SHP77 (cell line): ENCODE results near the gene KRTAP4-7.
"Not testable (repeated sequence)": the region's sequence is repeated elsewhere in the genome, so short reads cannot be mapped to it uniquely, and the experiment has no call there.

Source experiments
- DNase-seq, 2 experiments: peaks; one replicate each; lab custom pipeline; 2025; lab: John Stamatoyannopoulos, UW

The KRTAP4-7 gene

GRCh38 chr17:41065016-41065689, 18.8 kb upstream of the KRTAP4-7 start:
- DNase-seq = not testable (repeated sequence)

DNA sequence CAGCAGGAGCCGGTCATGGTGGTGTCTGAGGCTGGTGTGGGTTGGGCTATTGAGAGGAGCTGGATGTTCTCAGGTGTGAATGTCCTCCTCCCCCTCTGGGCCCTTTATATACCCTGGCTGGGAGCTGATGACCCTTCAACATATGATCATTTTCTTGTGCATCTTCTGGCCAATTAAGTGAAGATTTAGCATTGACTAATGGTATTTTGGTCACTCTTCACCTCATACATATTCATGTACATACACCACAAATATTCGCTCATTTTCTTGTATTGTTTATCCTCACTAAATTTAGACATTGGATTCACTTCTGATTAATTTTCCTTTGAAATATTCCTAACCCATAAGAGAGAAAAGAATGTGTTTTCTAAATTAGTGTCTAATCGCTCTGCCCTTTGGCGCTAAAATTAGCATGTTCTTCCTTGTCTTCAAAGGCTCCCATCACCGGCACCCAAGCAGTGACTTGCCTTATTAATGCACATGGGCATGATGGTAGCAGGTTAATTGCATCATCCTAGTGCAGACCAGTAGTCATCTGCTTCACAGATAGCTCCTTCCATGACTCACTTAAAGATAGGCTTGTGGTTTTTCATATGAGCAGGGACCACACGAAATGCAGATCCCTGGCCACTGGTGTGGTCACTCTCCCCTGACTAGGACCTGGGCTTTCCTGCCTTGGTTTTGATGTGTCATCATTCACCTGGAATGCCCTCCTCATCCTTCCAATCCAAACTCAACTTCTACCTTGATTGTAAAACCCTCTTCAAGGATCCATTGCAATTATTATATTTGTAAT, 17.9 kb upstream of the KRTAP4-7 start, which contains the start of gene KRTAP2-4:
Gene KRTAP2-4 (minus strand): TSS at position 51 of the 796 bp plus-strand sequence. CDS start 34 bp downstream, at position 17.
- no peak for DNase-seq

DNA sequence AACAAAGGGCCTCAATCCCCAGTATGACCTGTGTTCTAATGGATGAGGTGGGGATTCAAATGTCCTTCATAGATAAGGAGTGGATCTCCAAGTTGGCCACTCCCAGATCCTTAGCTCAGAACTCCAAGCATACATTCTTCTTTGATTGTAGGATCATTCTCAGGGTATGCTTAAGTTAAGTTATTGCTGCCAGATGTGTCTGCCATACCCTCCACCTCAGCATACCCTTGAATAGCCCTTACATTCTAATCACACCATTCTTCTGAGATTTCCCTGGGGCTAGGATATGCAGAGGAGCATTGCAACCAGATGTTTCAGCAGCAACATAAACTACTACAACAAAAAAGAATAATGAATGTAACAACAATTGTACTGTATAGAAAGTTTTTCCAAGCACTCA, 16.7 kb upstream of the KRTAP4-7 start:
- DNase-seq = no peak

DNA sequence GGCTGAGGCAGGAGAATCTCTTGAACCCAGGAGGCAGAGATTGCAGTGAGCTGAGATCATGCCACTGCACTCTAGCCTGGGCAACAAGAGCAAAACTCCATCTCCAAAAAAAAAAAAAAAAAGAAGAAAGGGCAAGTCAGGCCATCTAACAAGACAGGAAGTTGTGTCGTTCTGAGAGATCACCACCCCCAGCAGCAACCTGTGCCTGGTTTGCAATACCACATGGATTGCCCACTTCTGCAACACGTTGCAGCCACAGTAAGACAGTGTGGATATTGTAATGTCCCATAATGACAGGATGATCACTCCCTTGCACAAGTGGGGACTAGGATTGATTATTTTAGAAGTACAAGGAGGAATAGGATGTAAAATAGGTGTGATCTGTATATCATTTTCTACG, 14.9 kb upstream of the KRTAP4-7 start:
- no peak for DNase-seq

DNA sequence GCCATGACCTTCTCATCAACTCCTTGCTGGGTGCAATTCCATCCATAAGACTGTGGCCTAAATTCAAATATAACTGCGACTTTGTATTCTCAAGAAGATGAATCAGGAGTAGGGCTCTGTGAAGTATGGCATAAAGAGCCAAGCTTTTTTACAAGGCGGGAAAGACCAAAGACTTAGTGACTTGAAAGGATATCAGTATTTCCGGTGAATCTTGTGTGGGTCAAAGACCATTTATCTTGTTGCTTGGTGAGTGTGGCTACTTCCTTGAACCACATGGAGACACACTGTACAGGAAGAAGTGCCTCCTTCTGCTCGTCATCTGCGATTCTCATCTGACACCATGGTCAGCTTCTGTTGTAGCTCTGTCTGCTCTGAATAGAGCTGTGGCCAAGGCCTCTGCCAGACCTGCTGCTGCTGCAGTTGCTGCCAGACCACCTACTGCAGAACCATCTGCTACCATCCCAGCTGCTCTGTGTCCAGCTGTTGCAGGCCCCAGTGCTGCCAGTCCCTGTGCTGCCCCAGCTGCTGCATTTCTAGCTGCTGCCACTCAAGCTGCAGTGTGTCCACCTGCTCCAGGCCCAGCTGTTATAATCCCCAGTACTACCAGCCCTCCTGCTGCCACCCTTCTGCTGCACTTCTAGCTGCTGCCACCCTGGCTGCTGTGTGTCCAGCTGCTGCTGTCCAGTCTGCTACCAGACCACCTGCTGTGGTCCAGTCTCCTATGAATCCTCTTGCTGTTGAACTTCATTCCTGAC, 12.2 kb upstream of the KRTAP4-7 start:
- no peak for DNase-seq

- no peak for DNase-seq
These were observed 10.3 kb upstream of the KRTAP4-7 start for GRCh38 chr17:41073676-41074075.

GRCh38 chr17:41076788-41077187, 7.2 kb upstream of the KRTAP4-7 start:
- no peak for DNase-seq

- no peak for DNase-seq
These were observed 1.3 kb upstream of the KRTAP4-7 start for GRCh38 chr17:41082626-41083025.

DNA sequence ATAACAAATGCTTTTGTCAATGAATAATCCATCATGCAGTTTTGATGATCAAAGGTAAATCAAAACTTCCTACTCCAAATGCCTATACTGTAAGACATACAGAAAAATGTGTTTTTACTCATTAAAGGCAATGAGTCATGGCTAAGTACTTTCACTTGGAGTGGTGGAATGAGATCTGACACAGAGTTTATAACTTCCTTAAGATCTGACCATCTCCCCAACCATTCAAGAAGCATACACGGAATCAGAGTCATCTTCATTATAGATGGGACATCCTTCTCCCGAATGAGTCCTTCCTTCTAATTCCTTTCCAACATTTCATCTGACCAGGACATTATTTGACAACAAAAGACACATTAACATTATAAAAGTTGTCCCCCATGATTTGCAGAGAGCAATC, 523 bp upstream of the KRTAP4-7 start:
- not testable (repeated sequence) for DNase-seq

- DNase-seq = not testable (repeated sequence)
These were observed 4.9 kb downstream of the KRTAP4-7 start for GRCh38 chr17:41088760-41089352.

DNA sequence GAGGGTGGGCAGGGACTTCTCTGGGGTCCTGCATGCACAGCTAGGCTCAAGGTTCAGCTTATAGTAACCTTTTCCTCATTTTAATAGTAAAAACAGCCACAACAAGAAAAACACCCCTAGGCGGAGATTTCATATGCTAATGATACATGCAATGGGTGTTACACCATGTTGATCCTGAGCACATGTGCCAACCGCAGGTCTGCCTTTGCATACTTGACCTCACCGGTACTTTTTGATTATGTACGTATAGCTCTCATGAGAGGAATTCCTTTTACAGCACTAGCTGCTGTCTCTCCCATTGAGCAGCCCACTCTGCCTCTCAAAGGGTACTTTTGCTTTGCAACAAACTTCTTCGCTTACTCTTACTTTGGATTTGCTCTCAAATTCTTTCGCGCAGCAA, 12.1 kb downstream of the KRTAP4-7 start:
- DNase-seq = no peak

DNA sequence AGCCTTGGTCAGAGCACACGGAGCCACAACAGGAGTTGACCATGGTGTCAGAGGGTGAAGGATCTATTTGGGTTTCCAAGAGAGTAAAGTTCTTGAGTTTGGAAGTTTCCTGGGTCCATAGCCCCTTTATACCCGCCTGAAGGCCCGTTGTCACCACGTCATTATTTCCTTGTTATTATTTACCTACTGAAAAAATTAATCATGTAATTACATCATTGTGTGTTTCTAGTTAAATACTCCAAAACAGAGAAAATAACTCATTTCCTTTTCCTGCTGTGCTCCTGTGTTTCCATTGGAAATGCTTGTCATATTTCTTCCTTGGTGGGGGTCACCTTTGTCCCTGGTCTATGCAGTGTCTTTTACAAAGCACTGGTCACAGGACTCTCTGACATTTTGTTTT, 14.1 kb downstream of the KRTAP4-7 start, which contains the start of gene KRTAP4-8:
Gene KRTAP4-8 (minus strand): TSS at position 101 of the 400 bp plus-strand sequence. CDS start 58 bp downstream, at position 43.
- DNase-seq = no peak

DNA sequence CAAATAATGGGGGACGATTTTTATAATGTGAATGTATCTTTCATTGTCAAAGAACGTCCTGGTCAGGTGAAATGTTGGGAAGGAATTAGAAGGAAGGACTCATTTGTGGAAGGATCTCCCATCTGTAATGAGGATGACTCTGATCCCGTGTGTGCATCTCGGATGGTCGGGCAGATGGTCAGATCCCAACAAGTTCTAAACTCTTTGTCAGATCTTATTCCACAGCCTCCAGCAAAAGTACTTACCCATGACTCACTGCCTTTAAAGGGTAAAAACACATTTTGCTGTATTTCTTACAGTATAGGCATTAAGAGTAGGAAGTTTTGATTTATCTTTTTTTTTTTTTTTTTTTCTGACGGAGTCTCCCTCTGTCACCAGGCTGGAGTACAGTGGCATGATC, 14.5 kb downstream of the KRTAP4-7 start:
- DNase-seq = no peak

DNA sequence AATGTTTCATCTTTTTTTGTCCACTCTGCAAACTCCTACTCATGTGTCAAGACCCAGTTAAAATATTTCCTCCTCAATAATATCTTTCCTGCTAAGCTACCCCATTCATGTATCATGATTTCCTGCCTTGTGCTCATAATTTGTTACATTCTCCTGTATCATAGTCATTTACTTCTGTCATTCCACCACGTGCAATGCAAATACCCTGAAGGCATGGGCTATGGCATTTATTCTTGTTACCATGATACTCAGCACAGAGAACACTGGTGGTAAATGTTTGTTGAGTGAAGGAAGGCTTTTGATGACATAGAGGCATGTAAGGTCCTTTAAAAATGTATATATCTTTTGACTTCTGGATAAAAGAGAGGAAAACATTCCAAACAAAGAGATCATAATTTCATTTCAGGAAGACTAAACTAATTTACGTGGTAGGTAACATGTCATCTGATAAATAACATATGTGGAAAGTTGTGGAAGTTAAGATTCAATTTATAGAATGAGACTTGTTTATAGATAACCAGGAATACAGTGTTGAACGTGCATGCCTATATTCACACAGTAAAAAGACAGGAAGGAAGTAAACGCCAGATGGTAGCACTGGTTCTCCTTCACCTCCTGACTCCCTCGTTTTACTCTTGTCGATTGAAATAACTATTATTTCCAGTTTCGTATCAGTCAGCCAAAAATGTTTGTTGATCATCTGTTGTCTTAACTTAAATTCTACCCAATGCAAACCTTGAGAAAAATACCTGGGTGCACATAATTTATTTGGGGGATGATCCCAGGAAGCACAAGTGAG, 15.9 kb downstream of the KRTAP4-7 start:
- not testable (repeated sequence) for DNase-seq

DNA sequence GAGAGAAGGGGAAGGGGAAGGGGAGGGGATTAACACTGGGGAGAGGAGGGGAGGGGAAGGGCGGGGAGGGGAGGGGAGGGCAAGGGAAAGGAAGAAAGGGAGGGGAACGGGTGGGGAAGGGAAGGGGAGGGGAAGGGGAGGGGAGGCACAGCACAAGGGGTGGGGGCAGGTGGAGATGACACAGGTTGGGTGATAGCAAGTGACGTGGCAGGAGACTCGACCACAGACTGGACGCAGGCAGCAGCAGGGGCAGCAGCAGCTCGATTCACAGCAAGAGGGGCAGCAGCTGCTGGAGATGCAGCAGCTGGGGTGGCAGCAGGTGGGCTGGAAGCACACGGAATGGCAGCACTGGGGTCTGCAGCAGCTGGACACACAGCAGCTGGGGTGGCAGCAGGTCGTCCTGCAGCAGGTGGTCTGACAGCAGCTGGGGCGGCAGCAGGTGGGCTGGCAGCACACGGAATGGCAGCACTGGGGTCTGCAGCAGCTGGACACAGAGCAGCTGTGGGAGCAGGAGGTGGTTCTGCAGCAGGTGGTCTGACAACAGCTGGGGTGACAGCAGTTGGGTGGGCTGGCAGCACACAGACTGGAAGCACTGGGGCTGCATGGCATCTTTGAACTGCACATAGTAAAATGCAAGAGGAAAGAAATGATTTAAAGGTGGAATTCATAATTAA, 17.8 kb downstream of the KRTAP4-7 start, which contains the start of gene KRTAP4-16:
Gene KRTAP4-16 (minus strand): TSS at position 624 of the 674 bp plus-strand sequence. CDS start 0 bp downstream, at position 624.
- no peak for DNase-seq

DNA sequence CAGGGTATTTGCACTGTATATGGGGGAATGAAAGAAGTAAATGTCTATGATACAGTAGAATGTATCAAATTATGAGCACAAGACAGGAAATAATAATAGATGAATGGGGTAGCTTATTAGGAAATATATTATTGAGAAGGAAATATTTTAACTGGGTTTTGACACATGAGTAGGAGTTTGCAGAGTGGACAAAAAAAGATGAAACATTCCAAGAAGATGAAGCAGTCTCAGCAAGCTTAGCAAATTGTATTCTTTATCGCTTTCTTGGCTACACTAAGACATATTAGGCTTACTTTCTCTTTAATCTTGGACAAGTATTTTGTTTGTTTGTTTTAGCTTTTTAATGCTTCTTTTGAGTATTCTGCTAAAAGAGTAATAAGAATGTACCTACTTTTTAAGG, 19.9 kb downstream of the KRTAP4-7 start:
- DNase-seq = no peak

DNA sequence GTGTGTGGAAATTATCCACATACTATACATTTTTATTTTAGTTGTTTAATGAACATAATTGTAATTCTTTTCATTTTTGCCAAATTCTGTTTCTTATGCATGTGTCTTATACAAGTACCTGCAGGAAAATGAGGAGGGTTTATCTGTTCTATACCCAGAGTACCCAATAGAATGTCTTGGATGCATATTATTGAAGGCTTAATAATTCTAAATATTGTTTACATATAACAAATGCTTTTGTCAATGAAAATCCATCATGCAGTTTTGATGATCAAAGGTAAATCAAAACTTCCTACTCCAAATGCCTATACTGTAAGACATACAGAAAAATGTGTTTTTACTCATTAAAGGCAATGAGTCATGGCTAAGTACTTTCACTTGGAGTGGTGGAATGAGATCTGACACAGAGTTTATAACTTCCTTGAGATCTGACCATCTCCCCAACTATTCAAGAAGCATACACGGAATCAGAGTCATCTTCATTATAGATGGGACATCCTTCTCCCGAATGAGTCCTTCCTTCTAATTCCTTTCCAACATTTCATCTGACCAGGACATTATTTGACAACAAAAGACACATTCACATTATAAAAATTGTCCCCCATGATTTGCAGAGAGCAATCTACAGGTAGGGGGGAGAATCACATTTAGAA, 20.6 kb downstream of the KRTAP4-7 start:
- not testable (repeated sequence) for DNase-seq

DNA sequence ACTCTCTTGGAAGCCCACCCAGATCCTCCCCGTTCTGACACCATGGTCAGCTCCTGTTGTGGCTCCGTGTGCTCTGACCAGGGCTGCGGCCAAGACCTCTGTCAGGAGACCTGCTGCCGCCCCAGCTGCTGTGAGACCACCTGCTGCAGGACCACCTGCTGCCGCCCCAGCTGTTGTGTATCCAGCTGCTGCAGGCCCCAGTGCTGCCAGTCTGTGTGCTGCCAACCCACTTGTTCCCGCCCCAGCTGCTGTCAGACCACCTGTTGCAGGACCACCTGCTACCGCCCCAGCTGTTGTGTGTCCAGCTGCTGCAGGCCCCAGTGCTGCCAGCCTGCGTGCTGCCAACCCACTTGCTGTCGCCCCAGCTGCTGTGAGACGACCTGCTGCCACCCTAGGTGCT, 21.4 kb downstream of the KRTAP4-7 start, which contains the start of gene KRTAP4-9:
Gene KRTAP4-9 (plus strand): TSS at position 43 of the 400 bp plus-strand sequence. CDS start 0 bp downstream, at position 43.
- not testable (repeated sequence) for DNase-seq

DNA sequence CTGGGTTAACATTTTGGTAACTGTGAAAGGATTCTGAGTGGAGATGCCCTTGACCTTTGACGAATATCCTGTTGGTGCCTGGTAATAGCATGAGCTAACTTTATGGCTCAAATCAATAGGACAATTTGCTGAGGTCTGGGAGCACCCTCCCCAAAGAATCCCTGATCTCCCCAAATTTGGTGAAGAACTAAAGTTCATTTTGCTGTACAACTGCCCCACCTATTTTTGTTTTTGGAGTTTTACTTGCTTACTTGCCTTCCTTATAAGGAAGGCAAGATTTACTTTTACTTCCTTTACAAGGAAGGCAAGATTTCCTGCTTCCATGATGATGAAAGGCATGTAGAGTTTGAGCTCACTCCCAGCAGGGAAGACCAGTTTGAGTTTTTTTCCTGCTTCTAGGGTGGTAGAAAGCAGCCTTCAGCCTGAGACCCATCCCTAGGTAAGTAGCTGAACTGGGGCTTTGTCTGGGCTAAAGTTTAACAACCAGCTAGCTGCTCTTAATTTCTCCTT, 24.0 kb downstream of the KRTAP4-7 start:
- DNase-seq = no peak
